Smooth muscle cell (in vitro differentiated cells): ENCODE results near the gene CAMTA1. TPM values are rescaled to one million over a fixed set of nuclear protein-coding genes. Genes with fewer than 3 reads are reported as not detected.

Experiments used
- DNase-seq: peaks from one replicate; lab custom pipeline; 2025; ENCODE audit not compliant: unreplicated experiment; lab: John Stamatoyannopoulos, UW
- H2AFZ ChIP-seq: fragments of 200-600 bp; sonication (generic); 2 replicates; pipeline ENCODE4 v1.6.0; 2016; ENCODE audit warnings: antibody characterized with exemption, low read depth, mild to moderate bottlenecking
- H3F3A ChIP-seq: fragments of 200-600 bp; sonication (generic); 2 replicates; pipeline ENCODE4 v1.6.0; 2017; ENCODE audit warnings: antibody characterized with exemption, low read depth
- H3K27ac ChIP-seq: fragments of 200-600 bp; sonication (generic); 2 replicates; pipeline ENCODE4 v1.5.1; 2016; ENCODE audit warnings: low read depth, mild to moderate bottlenecking
- H3K27me3 ChIP-seq: fragments of 200-600 bp; sonication (generic); 2 replicates; pipeline ENCODE4 v1.6.1; 2016; ENCODE audit warnings: low read depth, mild to moderate bottlenecking
- H3K36me3 ChIP-seq: fragments of 200-600 bp; sonication (generic); 2 replicates; pipeline ENCODE4 v1.5.1; 2016; ENCODE audit warnings: low read depth
- H3K4me1 ChIP-seq: fragments of 200-600 bp; sonication (generic); 2 replicates; pipeline ENCODE4 v1.5.1; 2016; ENCODE audit warnings: low read depth
- H3K4me2 ChIP-seq: fragments of 200-600 bp; sonication (generic); 2 replicates; pipeline ENCODE4 v1.6.0; 2016; ENCODE audit warnings: mild to moderate bottlenecking
- H3K4me3 ChIP-seq: fragments of 200-600 bp; sonication (generic); 2 replicates; pipeline ENCODE4 v1.5.1; 2016; ENCODE audit warnings: mild to moderate bottlenecking
- H3K79me2 ChIP-seq: fragments of 200-600 bp; sonication (generic); 2 replicates; pipeline ENCODE4 v1.6.0; 2016; ENCODE audit warnings: low read depth, mild to moderate bottlenecking
- H3K9ac ChIP-seq: fragments of 200-600 bp; sonication (generic); 2 replicates; pipeline ENCODE4 v1.6.0; 2016; ENCODE audit warnings: low read depth
- H3K9me3 ChIP-seq: fragments of 200-600 bp; sonication (generic); replicated peaks from 2 replicates; pipeline ENCODE4 v1.5.1; 2016; ENCODE audit warnings: low read depth
- H4K20me1 ChIP-seq: fragments of 200-600 bp; sonication (generic); 2 replicates; pipeline ENCODE4 v1.6.0; 2016; ENCODE audit warnings: low read depth
- WGBS: methylation state at CpG from one replicate; pipeline ENCODE4 v1.1.7; 2016; ENCODE audit warnings: low lambda C conversion rate; 5-methylcytosine and 5-hydroxymethylcytosine counted together
- polyA plus RNA-seq: library from polyadenylated mRNA; unstranded; fragments of >200 nt; fragmentation: Nextera tagmentation; extraction: Ambion mirVana; gene quantifications from 2 replicates; pipeline ENCODE4 v1.2.1, GENCODE V29; 2016
- total RNA-seq: library from RNA; depleted of rRNA; stranded (reverse); fragments of >200 nt; gene quantifications from 2 replicates; pipeline ENCODE4 v1.2.3, GENCODE V29; 2014
- TF ChIP-seq, protein P1 (sequence below): fragments of 200-600 bp; sonication (generic); IDR thresholded peaks from 2 replicates; pipeline ENCODE4 v1.5.1; 2017; ENCODE audit warnings: borderline replicate concordance, mild to moderate bottlenecking, antibody characterized with exemption; ENCODE audit not compliant: insufficient read depth, poor library complexity, severe bottlenecking

The CAMTA1 gene
- total and polyA plus RNA-seq, 2 experiments from 2014 or later, result 139 to 145 TPM

DNA sequence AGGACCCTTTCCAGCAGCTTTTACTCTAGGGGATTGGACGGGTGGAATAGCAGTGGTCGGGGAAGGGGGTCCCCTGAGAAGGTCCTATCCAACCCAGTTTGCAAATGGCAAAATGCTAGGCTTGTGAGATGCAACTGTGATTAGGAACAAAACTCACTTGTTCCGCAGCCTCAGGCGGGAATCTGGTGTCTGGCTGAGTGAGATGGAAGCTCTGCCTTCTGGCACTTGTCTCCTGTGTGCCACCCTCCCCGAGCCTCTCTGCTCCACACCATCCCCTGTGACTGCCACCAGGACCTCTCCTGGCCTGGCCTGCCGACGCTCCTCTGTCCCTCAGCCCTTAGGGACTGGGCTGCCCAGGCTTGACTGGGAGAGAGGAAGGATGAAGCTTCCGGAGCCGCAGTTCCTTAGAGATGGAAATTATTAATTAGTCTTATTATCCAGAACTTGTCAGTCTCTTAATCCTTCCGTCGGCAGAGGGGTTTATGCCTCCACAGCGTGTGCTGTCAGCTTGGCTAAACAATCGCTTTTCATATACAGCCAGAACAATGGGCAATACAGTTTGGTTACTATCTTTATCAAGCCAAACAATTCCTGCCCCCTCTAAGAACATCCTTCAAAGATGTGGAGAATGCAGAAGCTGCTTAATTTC, 693.0 kb downstream of the CAMTA1 start:
- peak overlapping the region; percentile 49 for H3K4me2 ChIP-seq
- H3K27ac ChIP-seq, result peak overlapping the region; percentile 97
- H3F3A ChIP-seq, result peaks cover 12% of the 10 kb centered on the region
- no peak overlapping the region for H2AFZ ChIP-seq
- H3K27me3 ChIP-seq, result no peaks in the 10 kb centered on the region
- no peak overlapping the region for H3K4me3 ChIP-seq
- no peaks in the 10 kb centered on the region for H3K36me3 ChIP-seq
- peak overlapping the region; percentile 87 for H3K9ac ChIP-seq
- peaks cover 18% of the 10 kb centered on the region for H3K4me1 ChIP-seq
- H3K79me2 ChIP-seq, result no peaks in the 10 kb centered on the region
- no peak for DNase-seq
- H3K9me3 ChIP-seq, result no peaks in the 10 kb centered on the region
- TF ChIP-seq, protein P1, sequence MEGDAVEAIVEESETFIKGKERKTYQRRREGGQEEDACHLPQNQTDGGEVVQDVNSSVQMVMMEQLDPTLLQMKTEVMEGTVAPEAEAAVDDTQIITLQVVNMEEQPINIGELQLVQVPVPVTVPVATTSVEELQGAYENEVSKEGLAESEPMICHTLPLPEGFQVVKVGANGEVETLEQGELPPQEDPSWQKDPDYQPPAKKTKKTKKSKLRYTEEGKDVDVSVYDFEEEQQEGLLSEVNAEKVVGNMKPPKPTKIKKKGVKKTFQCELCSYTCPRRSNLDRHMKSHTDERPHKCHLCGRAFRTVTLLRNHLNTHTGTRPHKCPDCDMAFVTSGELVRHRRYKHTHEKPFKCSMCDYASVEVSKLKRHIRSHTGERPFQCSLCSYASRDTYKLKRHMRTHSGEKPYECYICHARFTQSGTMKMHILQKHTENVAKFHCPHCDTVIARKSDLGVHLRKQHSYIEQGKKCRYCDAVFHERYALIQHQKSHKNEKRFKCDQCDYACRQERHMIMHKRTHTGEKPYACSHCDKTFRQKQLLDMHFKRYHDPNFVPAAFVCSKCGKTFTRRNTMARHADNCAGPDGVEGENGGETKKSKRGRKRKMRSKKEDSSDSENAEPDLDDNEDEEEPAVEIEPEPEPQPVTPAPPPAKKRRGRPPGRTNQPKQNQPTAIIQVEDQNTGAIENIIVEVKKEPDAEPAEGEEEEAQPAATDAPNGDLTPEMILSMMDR, result no peak
- WGBS, result 54% methylated on average over 13 of the region's 13 CpGs
- no peaks in the 10 kb centered on the region for H4K20me1 ChIP-seq

DNA sequence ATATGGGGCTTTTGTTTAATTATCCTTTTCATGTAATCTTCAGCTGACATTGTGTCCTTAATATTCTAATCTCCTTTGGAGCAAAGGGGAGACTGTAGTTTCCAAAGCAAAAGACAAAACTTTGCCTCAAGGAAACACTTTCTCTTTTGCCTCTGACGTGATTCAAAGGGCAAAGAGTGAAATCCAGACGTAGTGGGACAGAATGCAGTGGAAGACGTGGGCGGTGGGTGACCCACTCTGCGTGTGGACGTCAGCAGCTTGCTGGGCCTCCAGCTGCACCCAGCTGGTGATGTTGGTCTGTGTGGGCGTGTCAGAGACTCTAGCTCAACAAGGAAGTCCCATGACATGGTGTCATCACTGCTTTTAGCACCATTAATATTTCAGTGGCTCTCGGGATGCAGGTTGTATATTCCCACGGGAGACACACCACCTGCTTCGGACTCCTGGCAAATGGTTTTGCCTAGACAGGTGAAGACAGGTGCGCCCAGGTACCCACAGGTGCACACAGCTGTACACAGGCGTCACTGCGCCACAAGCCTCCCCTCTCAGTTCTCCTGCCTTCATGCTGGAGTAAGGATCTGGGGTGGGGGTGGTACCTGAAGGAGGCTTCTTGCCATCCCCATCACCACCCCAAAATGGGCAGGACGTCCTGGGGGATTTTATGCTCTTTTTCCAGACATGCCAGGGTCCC, 693.7 kb downstream of the CAMTA1 start:
- H4K20me1 ChIP-seq, result no peaks in the 10 kb centered on the region
- no peaks in the 10 kb centered on the region for H3K79me2 ChIP-seq
- 49% methylated on average over 14 of the region's 14 CpGs for WGBS
- H3F3A ChIP-seq, result peaks cover 12% of the 10 kb centered on the region
- H2AFZ ChIP-seq, result no peak overlapping the region
- no peaks in the 10 kb centered on the region for H3K9me3 ChIP-seq
- no peak overlapping the region for H3K4me3 ChIP-seq
- peaks cover 18% of the 10 kb centered on the region for H3K4me1 ChIP-seq
- H3K9ac ChIP-seq, result peak overlapping the region; percentile 87
- H3K36me3 ChIP-seq, result no peaks in the 10 kb centered on the region
- peak overlapping the region; percentile 97 for H3K27ac ChIP-seq
- H3K4me2 ChIP-seq, result peak overlapping the region; percentile 51
- DNase-seq, result peak; percentile 29
- H3K27me3 ChIP-seq, result no peaks in the 10 kb centered on the region
- TF ChIP-seq, protein P1, result no peak

DNA sequence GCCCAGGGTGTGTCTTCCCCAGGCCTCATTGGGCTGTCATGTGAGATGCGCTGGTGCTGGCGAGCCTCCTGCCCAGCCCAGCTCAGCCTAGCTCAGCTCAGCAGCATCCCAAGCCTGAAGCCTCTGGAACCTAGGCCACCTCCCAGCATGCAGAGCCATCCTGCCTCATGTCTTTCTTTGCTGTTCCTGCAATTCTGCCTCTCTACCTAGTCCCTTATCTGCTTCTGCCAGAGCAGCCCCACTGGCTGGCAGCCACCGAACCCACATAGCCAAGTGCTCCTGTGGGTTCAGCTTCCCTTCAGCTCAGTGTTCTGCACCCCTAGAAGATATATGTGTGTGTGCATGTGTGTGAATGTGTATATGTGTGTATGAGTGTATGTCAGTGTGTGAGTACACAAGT, 694.3 kb downstream of the CAMTA1 start:
- Histone ChIP-seq H3K27me3 (no peaks in the 10 kb centered on the region), H3K4me3 (no peak overlapping the region), H3K36me3 (no peaks in the 10 kb centered on the region), H3K79me2 (no peaks in the 10 kb centered on the region), H3K9ac (peak overlapping the region; percentile 77), H4K20me1 (no peaks in the 10 kb centered on the region), H3K27ac (peak overlapping the region; percentile 97), H2AFZ (no peak overlapping the region), H3K9me3 (no peaks in the 10 kb centered on the region), H3K4me2 (no peak overlapping the region), H3F3A (peaks cover 12% of the 10 kb centered on the region), H3K4me1 (peaks cover 18% of the 10 kb centered on the region)
- TF ChIP-seq, protein P1, result no peak
- WGBS, result 96% methylated on average over 3 of the region's 3 CpGs
- DNase-seq, result no peak
